ENCODE measurements around the gene TSNAX.

- TF ChIP-seq EZH2 (optimal IDR thresholded peaks at IDR 0.05; ENCODE audit: low read depth, low read length): no peak
- TF ChIP-seq CTCF (IDR thresholded peaks at IDR 0.05; ENCODE audit: low read length): no peak
Observed at GRCh38 chr1:231508941-231509340, 19.5 kb upstream of the TSNAX start.

Measured in MM.1S (cell line).